T-helper 9 cell (primary cell): ENCODE results near the gene EXOG.

ENCODE experiments used
- DNase-seq: peaks from one replicate; pipeline ENCODE4 v3.0.0-alpha.2; 2020
- total RNA-seq, 2 donors: gene quantifications; one replicate each; lab custom pipeline; 2026; lab: John Stamatoyannopoulos, UW

EXOG gene
- total RNA-seq: 14.7 to 17.4 reads per million in 2 donors

- peak; percentile 96 for DNase-seq
Measured at GRCh38 chr3:38496131-38496910, at the start of gene EXOG. EXOG (plus strand) TSS chr3:38496340; CDS start chr3:38496368, 28 bp downstream.

- DNase-seq: no peak
Measured at GRCh38 chr3:38446812-38447211, 49.3 kb upstream of the EXOG start.

DNA sequence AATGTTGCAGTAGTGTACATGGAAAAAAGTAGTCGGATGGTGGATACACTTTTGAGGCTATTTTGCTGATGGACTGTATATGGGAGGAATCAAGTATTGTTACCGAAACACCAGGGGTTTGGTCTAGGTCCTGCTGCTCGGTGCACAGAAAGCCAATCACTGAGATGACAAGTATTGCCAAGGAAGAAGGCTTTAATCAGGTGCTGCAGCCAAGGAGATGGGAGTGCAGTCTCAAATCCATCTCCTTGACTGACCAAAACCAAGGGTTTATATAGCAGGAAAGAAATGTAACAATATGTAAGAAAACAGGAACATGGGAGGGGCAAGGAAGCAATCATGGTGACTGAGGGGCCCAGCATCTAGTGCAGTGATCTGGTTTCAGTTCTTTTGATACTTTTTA is 45.3 kb upstream of the EXOG start:
- DNase-seq: no peak

DNA sequence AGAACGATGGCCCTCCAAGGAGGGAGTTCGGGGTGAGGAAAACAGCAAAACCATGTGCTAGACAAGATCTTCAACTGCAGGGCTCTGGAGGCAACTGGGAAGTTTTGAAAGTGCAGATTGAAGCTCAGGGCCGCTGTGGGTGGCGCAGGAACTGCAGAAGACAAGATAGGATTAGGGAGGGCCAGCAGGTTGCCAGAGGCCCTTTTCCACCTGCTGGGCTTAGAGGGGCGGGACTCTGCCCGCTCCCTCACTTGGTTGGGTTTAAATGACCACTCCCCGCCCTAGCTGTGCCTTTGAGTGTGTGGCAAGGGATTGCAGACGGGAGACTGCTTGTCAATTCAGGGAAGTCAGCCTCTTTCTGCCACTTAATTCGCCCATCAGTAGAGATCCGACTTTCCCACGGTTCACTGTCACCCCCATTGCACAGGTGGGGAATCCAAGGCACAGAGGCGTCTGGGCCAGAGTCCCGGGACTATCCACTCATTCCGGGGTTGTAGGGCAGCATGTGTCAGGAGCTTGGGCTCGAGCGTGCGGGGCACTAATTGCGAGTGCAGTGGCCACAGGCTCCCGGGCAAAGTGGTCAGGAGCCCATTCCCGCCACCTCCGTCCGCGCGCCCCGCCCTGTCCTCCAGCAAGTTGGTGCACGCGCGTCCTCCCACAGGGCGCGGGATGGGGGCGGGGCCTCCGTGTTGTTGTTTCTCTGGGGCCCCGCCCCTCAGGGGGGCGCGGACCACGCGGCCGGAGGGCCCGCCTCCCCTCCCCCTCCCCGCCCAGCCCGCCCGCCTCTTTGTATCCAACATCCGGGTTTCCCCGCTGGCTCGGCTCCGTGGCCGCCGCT is 42.8 kb upstream of the EXOG start, which contains the start of gene ACVR2B:
Gene ACVR2B, plus strand, starts transcription at position 816 of the 838 bp plus-strand sequence. CDS start 433 bp downstream, outside the sequence.
- peak; percentile 54 for DNase-seq

DNA sequence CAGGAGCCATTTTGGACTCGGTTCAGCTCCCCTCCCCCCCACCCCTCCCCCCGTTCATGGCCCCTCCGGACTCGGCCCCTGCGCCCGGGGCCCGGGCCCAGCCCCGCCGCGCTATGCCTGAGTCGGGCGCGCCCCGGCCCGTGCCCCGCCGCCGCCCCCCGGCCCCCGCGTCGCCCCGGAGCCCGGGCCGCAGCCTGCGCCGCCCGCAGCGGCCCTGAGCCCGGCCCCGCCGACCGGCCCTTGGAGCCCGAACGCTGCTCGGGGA is 42.3 kb upstream of the EXOG start:
- DNase-seq: no peak

GRCh38 chr3:38454178-38454883 is 41.8 kb upstream of the EXOG start:
- DNase-seq: peak; percentile 20

DNA sequence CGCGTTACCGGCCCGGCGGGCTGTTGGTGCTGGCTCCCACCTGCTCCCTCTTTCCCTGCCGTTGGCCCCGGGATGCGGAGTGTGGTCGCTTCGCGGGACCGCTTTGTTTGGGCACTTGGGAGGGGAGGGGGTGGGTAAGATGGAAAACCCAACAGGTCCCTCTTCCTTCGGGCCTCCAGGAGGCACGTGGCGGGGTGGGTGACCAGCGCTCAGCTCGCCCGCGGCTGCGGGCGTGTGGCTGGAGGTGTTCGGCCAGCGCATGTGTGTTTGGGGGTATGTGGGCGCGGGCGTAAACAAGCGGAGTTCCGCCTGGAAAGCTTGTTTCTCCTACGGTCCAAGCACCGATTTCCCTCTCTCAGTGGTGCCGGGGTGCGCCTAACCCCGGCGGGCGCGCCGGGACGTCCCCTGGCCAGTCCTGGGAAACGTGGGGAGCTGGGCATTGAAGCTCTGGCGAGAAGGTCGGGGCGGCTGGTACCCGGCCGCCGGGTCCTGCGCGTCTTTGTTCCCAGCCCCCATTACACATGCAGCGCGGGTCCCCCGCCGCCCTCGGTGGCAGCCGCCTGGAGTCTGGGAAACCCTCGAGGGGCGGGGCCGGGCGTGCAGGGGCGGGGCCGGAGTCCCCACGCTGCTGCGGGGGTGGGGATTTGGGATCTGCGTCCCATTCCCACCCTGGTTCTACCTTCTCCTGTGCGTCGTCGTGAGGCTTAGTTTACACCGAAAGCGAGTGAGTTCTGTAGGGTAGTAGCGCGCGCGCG is 41.1 kb upstream of the EXOG start:
- no peak for DNase-seq

DNA sequence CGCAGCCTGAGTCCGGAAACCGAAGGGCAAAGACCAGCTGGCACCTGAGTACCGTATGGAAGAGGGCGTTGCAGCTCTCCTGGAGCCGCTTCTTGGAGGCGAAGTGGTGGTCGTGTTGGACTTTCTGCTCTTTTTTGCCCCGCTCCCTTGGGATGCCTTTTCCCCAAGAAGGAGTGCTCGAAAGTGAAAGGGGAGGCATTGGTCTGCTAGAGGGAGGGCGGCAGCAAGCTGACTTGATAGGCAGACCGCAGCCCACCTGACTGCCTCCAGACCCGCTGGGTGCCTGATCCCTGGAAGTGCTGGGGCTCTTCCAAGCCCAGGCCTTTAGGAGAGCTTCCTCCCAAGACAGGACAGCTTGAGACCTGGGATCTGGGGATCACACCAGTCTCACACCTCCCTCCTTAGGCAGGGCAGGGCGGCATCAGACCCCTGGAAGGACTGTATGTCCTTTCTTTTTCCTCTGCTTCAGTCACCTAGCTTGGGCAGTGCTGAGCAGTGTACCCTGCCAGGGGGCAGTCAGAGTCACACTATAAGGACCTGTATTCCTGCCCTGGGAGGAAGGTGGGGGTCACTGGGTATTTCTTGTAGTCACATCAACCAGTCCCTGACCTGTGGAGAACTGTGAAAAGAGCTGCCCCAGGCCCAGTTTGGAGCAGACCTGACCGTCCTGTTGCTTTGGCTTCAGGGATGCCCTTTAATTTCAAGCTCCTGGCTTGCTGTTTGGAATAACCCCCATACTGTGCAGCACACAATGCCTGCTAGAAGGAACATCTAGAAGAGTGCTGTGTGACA is 40.3 kb upstream of the EXOG start:
- DNase-seq: no peak

GRCh38 chr3:38457111-38458003 is 38.8 kb upstream of the EXOG start:
- DNase-seq: no peak

DNA sequence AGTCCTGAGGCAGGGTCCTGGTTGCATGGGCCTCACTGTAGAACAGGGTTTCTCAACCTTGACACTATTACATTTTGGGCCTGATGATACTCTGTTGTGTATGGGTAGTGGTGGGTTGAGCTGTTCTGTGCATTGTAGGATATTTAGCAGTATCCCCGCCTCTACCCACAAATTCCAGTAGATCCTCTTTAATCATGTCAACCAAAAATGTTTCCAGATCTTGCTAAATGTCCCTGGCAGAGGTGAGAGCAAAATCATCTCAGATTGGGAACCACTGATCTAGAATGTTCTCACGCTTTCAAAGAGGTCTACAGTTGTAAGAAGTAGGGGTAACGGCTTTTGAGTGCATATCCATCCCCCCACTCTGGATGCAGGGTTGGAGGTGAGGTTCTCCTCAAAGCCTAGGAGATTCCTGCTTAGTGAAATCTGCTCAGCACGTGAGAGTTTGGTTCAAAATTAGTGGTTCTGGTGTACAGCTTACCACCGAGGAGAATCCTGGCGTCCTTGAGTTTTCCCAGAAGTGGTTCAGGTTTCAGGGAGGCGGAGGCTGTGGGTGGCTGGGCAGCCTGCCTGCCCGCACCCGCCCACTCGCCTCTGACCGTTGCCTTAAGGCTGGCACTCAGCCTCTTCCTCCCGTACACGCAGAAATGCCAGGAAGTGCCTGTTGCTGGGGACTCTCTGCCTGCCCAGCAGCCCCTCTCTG is 37.2 kb upstream of the EXOG start:
- DNase-seq: no peak

DNA sequence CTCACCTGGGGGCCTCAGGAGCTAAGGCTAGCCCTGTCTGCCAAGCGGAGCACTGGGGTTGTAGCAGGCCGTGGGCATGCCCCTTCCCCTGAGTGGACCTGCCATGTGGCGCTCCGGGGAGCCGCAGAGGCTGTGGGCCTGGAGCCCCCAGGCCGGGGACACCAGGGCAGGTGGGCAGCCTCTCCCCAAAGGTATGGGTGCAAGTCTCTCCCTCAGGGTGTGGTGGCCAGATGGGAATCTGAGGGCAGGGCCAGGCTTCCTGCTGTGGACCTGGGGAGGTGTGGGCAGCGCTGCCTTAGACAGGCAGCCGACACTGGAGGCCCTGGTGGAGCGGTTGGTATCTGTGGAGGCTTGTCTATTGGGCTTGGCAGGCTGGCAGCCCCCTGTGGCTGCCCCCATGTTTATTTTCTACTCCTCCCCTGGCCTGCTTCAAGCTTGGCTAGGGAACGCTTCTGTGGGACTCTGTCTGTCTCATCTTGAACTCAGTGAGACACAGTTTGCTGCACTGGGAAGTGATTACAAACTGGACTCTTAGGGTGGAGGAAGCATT is 36.6 kb upstream of the EXOG start:
- DNase-seq: no peak

DNA sequence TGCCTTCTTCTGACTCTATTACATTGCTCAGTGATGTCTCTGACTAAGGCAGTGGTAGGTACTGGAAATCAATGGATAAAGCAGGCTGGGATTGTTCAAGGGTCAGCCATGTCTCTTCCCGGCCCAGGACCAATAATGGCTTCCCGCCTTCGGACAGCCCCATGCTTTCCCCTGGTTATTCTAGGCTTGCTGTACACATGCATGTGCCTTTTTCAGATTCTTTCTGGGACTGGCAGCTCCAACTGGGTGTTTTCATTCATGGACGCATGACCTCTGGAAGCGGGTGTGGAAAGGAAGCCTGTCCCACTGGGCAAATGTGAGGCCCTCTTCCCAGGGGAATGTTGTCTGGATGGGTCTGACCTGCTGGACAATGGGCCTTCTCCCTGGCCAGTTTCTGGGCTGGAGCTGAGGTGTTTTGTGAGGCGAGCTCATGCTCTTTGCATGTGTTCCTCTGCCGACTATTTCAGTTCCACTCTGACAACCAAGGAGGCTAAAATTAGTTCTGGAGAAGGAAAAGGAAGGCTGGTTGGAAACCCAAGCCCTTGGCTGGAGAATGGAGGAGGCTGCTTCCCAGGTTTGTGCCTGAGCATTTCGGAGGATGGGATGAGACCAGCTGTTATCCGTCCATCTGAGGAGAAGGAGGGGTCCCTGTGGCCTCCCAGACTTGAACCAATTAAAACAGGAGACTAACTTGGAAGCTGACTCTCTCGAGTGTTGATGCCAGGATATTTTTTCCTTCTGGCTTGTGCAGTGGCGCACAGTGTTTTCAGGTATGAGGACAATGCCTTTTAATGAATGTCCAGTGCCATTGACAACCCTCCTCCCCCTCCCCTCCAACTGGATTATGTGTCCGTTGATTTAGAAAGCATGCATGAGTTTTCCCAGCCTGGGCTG is 35.5 kb upstream of the EXOG start:
- DNase-seq: no peak

DNA sequence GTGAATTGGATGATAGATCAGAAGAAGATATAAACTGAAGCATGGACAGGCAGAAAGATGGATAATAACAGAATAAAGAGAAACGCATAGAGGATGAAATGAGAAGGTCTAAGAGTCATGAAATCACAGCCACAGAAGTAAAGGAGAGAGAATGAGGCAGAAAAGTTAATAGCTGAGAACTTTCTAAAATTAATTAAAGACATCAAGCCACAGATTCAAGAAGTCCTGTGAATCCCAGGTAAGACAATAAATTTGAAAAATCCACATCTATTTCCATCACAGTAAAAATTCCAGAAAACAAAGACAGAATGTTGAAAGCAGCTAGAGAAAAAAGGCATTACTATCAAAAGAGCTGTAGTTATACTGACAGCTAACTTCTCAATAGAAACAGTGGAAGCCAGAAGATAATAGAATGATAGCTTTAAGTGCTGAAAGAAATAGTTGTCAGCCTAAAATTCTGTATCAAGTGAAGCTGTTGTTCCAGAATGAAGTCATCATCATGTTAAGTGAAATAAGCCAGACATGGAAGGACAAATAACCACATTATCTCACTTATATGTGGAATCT is 30.5 kb upstream of the EXOG start:
- no peak for DNase-seq

DNA sequence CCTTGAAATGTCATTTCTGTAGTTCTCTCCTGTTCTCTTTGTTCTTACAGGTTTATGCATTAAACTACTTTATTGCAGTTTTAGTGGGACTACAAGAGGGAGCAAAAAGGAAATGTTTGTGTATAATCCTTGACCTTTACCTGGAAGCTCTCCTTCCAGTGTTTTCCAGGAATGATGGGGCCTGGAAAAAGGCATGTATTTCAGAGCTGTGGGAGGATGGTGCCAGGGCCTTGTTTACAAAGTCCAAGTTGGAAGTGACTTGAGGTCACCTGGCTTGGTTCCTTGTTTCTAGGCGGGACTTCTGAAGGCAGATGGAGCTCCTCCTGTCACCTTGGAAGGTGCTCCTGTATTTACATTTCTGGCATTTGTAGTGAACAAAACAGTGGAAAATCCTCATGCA is 27.4 kb upstream of the EXOG start:
- DNase-seq: no peak

- no peak for DNase-seq
Measured at GRCh38 chr3:38469852-38470251, 26.3 kb upstream of the EXOG start.

GRCh38 chr3:38471260-38471857 is 24.8 kb upstream of the EXOG start:
- DNase-seq: no peak

DNA sequence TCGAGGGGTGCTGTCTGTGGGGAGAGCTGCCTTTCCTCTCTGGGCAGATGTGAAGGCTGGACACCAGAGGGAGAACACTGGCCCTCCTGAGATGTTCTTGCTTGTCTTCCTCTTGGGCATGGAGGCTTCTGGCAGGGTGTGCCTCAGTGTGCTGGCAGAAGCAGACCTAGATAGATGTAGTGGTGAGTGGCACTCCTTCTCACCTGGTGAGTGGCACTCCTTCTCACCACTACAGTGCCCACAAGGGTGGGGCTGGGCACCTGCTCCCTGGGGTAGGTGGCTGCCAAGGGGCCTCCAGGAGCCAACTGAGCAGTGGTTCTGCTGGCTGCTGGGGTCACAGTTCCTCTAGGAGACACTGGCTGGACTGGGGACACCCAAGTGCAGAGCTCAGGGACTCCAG is 23.8 kb upstream of the EXOG start:
- DNase-seq: no peak

GRCh38 chr3:38473229-38473628 is 22.9 kb upstream of the EXOG start:
- no peak for DNase-seq
